Neuron (in vitro differentiated cells): ENCODE results near the gene NME4.

ENCODE experiments used
- H2AFZ ChIP-seq: one replicate; pipeline ENCODE4 v1.6.1; 2013; ENCODE audit warnings: low read depth, mild to moderate bottlenecking, inconsistent platforms, low read length, moderate library complexity
- H3K27me3 ChIP-seq: one replicate; pipeline ENCODE4 v1.6.1; 2013; ENCODE audit warnings: low read length; ENCODE audit not compliant: insufficient read depth
- H3K36me3 ChIP-seq: one replicate; pipeline ENCODE4 v1.6.1; 2013; ENCODE audit warnings: low read length; ENCODE audit not compliant: insufficient read depth
- H3K4me1 ChIP-seq: one replicate; pipeline ENCODE4 v1.6.1; 2013; ENCODE audit warnings: low read length; ENCODE audit not compliant: insufficient read depth
- H3K4me3 ChIP-seq: 2 replicates; pipeline ENCODE4 v1.5.1; 2013; ENCODE audit warnings: mild to moderate bottlenecking, low read length, moderate library complexity
- H3K9me3 ChIP-seq: one replicate; pipeline ENCODE4 v1.6.1; 2013; ENCODE audit warnings: low read length

The NME4 gene

DNA sequence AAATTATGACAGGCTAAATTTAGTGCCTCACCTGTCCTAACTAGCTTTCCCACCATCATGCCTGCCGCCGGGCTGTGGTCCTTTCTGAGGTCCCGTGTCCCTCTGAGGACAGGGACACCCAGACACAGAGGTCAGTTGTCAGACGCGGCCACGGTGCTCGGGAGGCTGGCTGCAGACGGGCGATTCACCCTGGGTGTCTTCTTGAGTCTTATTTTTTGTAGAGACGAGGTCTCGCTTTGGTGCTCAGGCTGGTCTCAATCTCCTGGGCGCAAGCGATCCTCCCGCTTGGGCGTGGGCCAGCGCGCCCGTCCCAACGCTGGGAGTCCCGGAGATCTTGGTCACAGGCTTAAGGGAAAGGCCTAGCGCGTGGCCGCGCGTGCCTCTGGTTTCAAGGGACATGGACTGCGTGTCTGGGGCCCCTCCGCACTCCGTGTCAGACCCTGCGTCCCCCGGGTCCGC is 27.7 kb downstream of the NME4 start:
- Histone ChIP-seq H3K27me3 (no peaks in the 10 kb centered on the region), H2AFZ (peak overlapping the region; percentile 83), H3K4me1 (peaks cover 16% of the 10 kb centered on the region), H3K36me3 (peaks cover 15% of the 10 kb centered on the region), H3K4me3 (peak overlapping the region; percentile 61), H3K9me3 (no peaks in the 10 kb centered on the region)

- H3K36me3 ChIP-seq = peaks cover 20% of the 10 kb centered on the region
- peak within 1 kb of the TSS; percentile 61 for H3K4me3 ChIP-seq
- H3K9me3 ChIP-seq = no peaks in the 10 kb centered on the region
- peaks cover 21% of the 10 kb centered on the region for H3K4me1 ChIP-seq
- H2AFZ ChIP-seq = peak within 1 kb of the TSS; percentile 83
- H3K27me3 ChIP-seq = no peaks in the 10 kb centered on the region
Observed at GRCh38 chr16:425082-425718, 28.2 kb downstream of the NME4 start, which contains the start of gene RAB11FIP3. Gene RAB11FIP3, plus strand, starts transcription at chr16:425649. Its CDS starts 358 bp downstream, at chr16:426007.

DNA sequence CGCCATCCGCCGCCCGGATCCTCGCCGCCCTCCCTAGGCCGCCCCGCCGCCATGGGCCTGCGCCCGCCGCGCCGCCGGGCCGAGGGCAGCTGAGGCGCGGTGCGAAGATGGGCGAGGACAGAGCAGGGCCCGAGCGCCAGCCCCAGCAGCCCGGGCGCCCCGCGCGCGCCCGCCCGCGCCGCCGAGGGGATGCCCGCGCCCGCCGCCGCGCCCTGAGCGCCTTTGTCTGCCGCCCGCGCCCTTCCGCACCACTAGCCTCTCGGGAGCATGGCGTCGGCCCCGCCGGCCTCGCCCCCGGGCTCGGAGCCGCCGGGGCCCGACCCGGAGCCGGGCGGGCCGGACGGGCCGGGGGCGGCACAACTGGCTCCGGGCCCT is 28.7 kb downstream of the NME4 start:
- no peaks in the 10 kb centered on the region for H3K27me3 ChIP-seq
- H2AFZ ChIP-seq = no peak overlapping the region
- peaks cover 22% of the 10 kb centered on the region for H3K4me1 ChIP-seq
- peaks cover 23% of the 10 kb centered on the region for H3K36me3 ChIP-seq
- H3K9me3 ChIP-seq = no peaks in the 10 kb centered on the region
- peak overlapping the region; percentile 61 for H3K4me3 ChIP-seq

GRCh38 chr16:426115-426905 is 29.3 kb downstream of the NME4 start:
- peaks cover 22% of the 10 kb centered on the region for H3K4me1 ChIP-seq
- H3K36me3 ChIP-seq = peaks cover 23% of the 10 kb centered on the region
- peak overlapping the region; percentile 61 for H3K4me3 ChIP-seq
- H2AFZ ChIP-seq = no peak overlapping the region
- no peaks in the 10 kb centered on the region for H3K9me3 ChIP-seq
- H3K27me3 ChIP-seq = no peaks in the 10 kb centered on the region

DNA sequence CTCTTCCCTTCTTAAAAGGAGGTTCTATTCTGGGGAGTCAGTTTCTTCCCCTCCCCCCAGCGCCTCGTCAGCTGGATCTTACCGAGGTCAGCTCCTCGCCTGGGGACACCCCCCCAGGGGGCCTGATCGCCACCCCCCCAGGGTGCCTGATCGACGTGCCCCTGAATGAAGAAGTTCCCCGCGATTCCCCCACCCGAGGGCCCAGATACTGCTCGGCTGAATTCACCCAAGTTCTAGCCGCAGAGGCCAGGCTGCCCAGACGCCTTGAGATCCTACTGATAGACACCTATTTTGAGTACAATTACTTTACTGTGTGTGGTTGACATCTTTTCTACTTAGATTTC is 29.9 kb downstream of the NME4 start:
- H3K4me3 ChIP-seq = peak overlapping the region; percentile 61
- H3K27me3 ChIP-seq = no peaks in the 10 kb centered on the region
- no peak overlapping the region for H2AFZ ChIP-seq
- peaks cover 22% of the 10 kb centered on the region for H3K4me1 ChIP-seq
- peaks cover 25% of the 10 kb centered on the region for H3K36me3 ChIP-seq
- H3K9me3 ChIP-seq = no peaks in the 10 kb centered on the region

GRCh38 chr16:427250-427649 is 30.3 kb downstream of the NME4 start:
- Histone ChIP-seq H3K4me1 (peaks cover 22% of the 10 kb centered on the region), H2AFZ (no peak overlapping the region), H3K4me3 (peak overlapping the region; percentile 61), H3K36me3 (peaks cover 25% of the 10 kb centered on the region), H3K27me3 (no peaks in the 10 kb centered on the region), H3K9me3 (no peaks in the 10 kb centered on the region)

DNA sequence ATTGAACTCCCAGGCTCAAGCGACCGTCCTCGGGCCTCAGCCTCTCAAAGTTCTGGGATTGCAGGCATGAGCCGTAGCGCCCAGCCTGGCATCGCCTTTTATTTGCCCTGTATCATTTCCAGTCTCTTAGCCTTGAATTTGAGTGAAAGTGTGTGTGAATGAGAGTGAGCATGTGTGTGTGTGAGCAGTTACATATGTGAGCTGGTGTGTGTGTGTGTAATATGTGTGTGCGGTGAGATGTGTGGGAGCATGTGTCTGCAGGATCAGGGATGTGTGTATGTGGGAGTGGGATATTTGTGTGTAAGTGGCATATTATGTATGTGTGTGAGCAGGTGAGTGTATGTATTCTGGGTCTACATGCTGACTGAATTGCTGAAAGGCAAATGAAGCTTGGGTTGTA is 33.9 kb downstream of the NME4 start:
- H3K27me3 ChIP-seq = no peaks in the 10 kb centered on the region
- no peak overlapping the region for H2AFZ ChIP-seq
- H3K36me3 ChIP-seq = peaks cover 45% of the 10 kb centered on the region
- peaks cover 4% of the 10 kb centered on the region for H3K9me3 ChIP-seq
- H3K4me3 ChIP-seq = no peak overlapping the region
- H3K4me1 ChIP-seq = peaks cover 22% of the 10 kb centered on the region

DNA sequence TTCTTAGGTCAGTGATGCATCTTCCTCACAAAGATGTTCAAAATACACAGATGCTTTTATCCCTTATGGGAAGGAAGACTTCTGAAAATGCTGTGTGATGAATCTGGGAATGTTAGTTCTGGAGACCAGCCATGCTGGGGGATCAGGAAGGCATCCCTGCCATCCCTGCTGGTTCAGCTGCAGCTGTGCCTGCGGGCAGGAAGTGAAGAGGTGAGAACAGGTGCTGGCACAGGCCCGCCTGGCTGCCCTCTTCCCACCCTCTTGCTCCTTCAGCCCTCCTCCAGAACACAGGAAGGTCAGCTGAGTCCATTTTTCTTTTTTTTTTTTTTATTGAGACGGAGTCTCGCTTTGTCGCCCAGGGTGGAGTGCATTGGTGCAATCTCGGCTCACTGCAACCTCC is 43.6 kb downstream of the NME4 start:
- Histone ChIP-seq H3K27me3 (no peaks in the 10 kb centered on the region), H3K9me3 (peaks cover 6% of the 10 kb centered on the region), H3K4me1 (peaks cover 10% of the 10 kb centered on the region), H3K4me3 (no peak overlapping the region), H3K36me3 (peaks cover 36% of the 10 kb centered on the region), H2AFZ (no peak overlapping the region)

DNA sequence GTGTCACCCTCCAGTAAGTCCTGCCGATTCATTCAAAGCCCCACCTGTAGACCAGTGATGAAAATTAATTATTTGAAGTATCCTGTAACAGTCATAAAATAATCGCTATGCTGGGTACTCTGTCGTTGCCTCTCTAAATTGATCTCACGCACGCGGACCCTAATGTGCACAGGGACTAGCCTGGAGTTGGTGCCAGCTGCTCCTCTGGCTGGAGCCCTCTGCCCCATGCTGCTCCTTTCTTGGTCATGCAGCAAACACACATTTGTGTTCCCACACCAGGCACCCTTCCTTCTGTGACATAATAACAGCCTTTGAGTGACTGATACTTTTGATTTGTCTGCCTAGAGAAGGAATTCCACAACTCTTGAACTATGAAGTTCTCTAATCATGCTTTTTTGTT is 44.4 kb downstream of the NME4 start:
- H3K36me3 ChIP-seq = peaks cover 32% of the 10 kb centered on the region
- no peaks in the 10 kb centered on the region for H3K27me3 ChIP-seq
- no peak overlapping the region for H3K4me3 ChIP-seq
- no peak overlapping the region for H2AFZ ChIP-seq
- H3K4me1 ChIP-seq = peaks cover 10% of the 10 kb centered on the region
- peaks cover 6% of the 10 kb centered on the region for H3K9me3 ChIP-seq

GRCh38 chr16:442976-443375 is 46.0 kb downstream of the NME4 start:
- no peak overlapping the region for H2AFZ ChIP-seq
- peaks cover 10% of the 10 kb centered on the region for H3K4me1 ChIP-seq
- peaks cover 6% of the 10 kb centered on the region for H3K9me3 ChIP-seq
- H3K36me3 ChIP-seq = peaks cover 28% of the 10 kb centered on the region
- H3K27me3 ChIP-seq = no peaks in the 10 kb centered on the region
- no peak overlapping the region for H3K4me3 ChIP-seq

- no peak overlapping the region for H3K4me3 ChIP-seq
- peaks cover 10% of the 10 kb centered on the region for H3K4me1 ChIP-seq
- H3K36me3 ChIP-seq = peaks cover 25% of the 10 kb centered on the region
- peaks cover 6% of the 10 kb centered on the region for H3K9me3 ChIP-seq
- H3K27me3 ChIP-seq = no peaks in the 10 kb centered on the region
- H2AFZ ChIP-seq = no peak overlapping the region
Observed at GRCh38 chr16:444027-444426, 47.0 kb downstream of the NME4 start.

GRCh38 chr16:445566-445965 is 48.6 kb downstream of the NME4 start:
- no peaks in the 10 kb centered on the region for H3K27me3 ChIP-seq
- no peak overlapping the region for H2AFZ ChIP-seq

More at GRCh38 chr16:445566-445965, 48.6 kb downstream of the NME4 start:
- Histone ChIP-seq H3K36me3 (peaks cover 16% of the 10 kb centered on the region), H3K9me3 (peaks cover 6% of the 10 kb centered on the region), H3K4me1 (peaks cover 13% of the 10 kb centered on the region), H3K4me3 (no peak overlapping the region)
